ENCODE data around the gene PITPNM3.

PITPNM3 gene

DNA sequence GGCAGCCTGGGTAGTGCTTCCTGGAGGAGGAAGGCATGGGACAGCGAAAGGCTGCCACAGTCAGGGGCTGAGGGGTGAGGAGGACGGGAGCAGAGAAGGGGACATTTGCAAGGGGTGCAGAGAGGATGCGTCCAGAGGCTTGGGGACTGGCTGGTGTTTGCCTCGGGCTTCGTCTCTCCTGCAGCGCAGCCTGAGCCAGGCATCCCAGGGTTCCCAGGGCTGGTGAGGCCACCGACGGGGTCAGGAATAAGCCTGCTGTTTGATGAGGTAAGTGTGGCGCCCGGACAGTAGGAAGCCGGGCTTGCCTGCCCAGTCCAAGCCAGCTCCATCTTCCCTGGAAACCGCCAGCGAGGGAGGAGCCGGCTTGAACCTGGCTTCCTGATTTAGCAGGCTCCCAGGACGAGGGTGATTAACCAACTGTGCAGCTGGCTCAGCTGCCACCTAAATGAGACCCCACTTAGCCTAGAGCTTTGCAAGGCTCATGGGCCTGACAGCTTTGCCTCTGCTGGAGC, 47.8 kb downstream of the PITPNM3 start:
- TF ChIP-seq ESRRG (CRISPR knock-in tag; IDR thresholded peaks at IDR 0.05) (no peak), OSR1 (CRISPR knock-in tag; IDR thresholded peaks at IDR 0.05) (no peak), PPARA (CRISPR knock-in tag; IDR thresholded peaks at IDR 0.05; ENCODE audit: borderline replicate concordance) (no peak), ZNF8 (CRISPR knock-in tag; IDR thresholded peaks at IDR 0.05) (no peak), ZFP3 (CRISPR knock-in tag; IDR thresholded peaks at IDR 0.05) (no peak), ZFP30 (CRISPR knock-in tag; IDR thresholded peaks at IDR 0.05) (no peak), TCF4 (CRISPR knock-in tag; IDR thresholded peaks at IDR 0.05; ENCODE audit: borderline replicate concordance) (no peak), TOX (CRISPR knock-in tag; IDR thresholded peaks at IDR 0.05; ENCODE audit: borderline replicate concordance) (no peak), BACH2 (CRISPR knock-in tag; IDR thresholded peaks at IDR 0.05; ENCODE audit: borderline replicate concordance) (no peak), ZNF70 (CRISPR knock-in tag; IDR thresholded peaks at IDR 0.05) (no peak)
- TF ChIP-seq, protein P1, sequence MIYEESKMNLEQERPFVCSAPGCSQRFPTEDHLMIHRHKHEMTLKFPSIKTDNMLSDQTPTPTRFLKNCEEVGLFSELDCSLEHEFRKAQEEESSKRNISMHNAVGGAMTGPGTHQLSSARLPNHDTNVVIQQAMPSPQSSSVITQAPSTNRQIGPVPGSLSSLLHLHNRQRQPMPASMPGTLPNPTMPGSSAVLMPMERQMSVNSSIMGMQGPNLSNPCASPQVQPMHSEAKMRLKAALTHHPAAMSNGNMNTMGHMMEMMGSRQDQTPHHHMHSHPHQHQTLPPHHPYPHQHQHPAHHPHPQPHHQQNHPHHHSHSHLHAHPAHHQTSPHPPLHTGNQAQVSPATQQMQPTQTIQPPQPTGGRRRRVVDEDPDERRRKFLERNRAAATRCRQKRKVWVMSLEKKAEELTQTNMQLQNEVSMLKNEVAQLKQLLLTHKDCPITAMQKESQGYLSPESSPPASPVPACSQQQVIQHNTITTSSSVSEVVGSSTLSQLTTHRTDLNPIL (CRISPR knock-in tag; IDR thresholded peaks at IDR 0.05; ENCODE audit: low read depth), result no peak
- TF ChIP-seq, protein P2, sequence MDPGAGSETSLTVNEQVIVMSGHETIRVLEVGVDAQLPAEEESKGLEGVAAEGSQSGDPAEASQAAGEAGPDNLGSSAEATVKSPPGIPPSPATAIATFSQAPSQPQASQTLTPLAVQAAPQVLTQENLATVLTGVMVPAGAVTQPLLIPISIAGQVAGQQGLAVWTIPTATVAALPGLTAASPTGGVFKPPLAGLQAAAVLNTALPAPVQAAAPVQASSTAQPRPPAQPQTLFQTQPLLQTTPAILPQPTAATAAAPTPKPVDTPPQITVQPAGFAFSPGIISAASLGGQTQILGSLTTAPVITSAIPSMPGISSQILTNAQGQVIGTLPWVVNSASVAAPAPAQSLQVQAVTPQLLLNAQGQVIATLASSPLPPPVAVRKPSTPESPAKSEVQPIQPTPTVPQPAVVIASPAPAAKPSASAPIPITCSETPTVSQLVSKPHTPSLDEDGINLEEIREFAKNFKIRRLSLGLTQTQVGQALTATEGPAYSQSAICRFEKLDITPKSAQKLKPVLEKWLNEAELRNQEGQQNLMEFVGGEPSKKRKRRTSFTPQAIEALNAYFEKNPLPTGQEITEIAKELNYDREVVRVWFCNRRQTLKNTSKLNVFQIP (CRISPR knock-in tag; IDR thresholded peaks at IDR 0.05; ENCODE audit: borderline replicate concordance, low read depth), result no peak
- TF ChIP-seq, protein P3, sequence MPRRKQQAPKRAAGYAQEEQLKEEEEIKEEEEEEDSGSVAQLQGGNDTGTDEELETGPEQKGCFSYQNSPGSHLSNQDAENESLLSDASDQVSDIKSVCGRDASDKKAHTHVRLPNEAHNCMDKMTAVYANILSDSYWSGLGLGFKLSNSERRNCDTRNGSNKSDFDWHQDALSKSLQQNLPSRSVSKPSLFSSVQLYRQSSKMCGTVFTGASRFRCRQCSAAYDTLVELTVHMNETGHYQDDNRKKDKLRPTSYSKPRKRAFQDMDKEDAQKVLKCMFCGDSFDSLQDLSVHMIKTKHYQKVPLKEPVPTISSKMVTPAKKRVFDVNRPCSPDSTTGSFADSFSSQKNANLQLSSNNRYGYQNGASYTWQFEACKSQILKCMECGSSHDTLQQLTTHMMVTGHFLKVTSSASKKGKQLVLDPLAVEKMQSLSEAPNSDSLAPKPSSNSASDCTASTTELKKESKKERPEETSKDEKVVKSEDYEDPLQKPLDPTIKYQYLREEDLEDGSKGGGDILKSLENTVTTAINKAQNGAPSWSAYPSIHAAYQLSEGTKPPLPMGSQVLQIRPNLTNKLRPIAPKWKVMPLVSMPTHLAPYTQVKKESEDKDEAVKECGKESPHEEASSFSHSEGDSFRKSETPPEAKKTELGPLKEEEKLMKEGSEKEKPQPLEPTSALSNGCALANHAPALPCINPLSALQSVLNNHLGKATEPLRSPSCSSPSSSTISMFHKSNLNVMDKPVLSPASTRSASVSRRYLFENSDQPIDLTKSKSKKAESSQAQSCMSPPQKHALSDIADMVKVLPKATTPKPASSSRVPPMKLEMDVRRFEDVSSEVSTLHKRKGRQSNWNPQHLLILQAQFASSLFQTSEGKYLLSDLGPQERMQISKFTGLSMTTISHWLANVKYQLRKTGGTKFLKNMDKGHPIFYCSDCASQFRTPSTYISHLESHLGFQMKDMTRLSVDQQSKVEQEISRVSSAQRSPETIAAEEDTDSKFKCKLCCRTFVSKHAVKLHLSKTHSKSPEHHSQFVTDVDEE (CRISPR knock-in tag; IDR thresholded peaks at IDR 0.05), result no peak
- TF ChIP-seq, protein P4, sequence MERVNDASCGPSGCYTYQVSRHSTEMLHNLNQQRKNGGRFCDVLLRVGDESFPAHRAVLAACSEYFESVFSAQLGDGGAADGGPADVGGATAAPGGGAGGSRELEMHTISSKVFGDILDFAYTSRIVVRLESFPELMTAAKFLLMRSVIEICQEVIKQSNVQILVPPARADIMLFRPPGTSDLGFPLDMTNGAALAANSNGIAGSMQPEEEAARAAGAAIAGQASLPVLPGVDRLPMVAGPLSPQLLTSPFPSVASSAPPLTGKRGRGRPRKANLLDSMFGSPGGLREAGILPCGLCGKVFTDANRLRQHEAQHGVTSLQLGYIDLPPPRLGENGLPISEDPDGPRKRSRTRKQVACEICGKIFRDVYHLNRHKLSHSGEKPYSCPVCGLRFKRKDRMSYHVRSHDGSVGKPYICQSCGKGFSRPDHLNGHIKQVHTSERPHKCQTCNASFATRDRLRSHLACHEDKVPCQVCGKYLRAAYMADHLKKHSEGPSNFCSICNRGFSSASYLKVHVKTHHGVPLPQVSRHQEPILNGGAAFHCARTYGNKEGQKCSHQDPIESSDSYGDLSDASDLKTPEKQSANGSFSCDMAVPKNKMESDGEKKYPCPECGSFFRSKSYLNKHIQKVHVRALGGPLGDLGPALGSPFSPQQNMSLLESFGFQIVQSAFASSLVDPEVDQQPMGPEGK (CRISPR knock-in tag; IDR thresholded peaks at IDR 0.05; ENCODE audit: borderline replicate concordance), result no peak
- no peak for ATAC-seq

DNA sequence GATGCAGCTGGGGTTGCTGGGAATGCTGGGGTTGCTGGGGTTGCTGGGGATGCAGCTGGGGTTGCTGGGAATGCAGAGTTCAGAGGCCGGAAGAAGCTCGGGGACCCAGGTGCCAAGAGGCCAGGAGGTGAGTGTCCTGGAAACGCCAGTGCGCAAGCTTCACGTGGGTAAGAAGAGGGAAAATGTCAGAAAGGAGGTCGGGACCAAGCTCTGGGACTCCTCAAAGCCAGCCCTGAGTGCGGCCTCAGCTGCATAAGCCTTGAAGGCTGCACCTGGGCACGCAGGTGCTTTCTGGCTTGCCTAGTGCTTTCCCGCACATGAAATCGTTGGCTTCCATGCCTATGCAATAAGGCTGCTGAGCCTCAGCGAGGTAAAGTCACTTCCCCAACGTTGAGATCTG, 48.3 kb downstream of the PITPNM3 start:
- ATAC-seq, result no peak
- TF ChIP-seq ZNF70 (CRISPR knock-in tag; IDR thresholded peaks at IDR 0.05), result no peak
- no peak for TF ChIP-seq ZFP30 (CRISPR knock-in tag; IDR thresholded peaks at IDR 0.05)
- TF ChIP-seq TCF4 (CRISPR knock-in tag; IDR thresholded peaks at IDR 0.05; ENCODE audit: borderline replicate concordance), result no peak
- no peak for TF ChIP-seq ZNF8 (CRISPR knock-in tag; IDR thresholded peaks at IDR 0.05)
- TF ChIP-seq, protein P1 (CRISPR knock-in tag; IDR thresholded peaks at IDR 0.05; ENCODE audit: low read depth), result no peak
- no peak for TF ChIP-seq TOX (CRISPR knock-in tag; IDR thresholded peaks at IDR 0.05; ENCODE audit: borderline replicate concordance)
- no peak for TF ChIP-seq GLIS3 (CRISPR knock-in tag; IDR thresholded peaks at IDR 0.05)
- TF ChIP-seq ZC3H10 (CRISPR knock-in tag; IDR thresholded peaks at IDR 0.05), result no peak
- no peak for TF ChIP-seq SNAI2 (CRISPR knock-in tag; IDR thresholded peaks at IDR 0.05)
- TF ChIP-seq RARB (CRISPR knock-in tag; IDR thresholded peaks at IDR 0.05), result no peak
- TF ChIP-seq CSDC2 (CRISPR knock-in tag; IDR thresholded peaks at IDR 0.05), result no peak
- no peak for TF ChIP-seq PPARA (CRISPR knock-in tag; IDR thresholded peaks at IDR 0.05; ENCODE audit: borderline replicate concordance)
- no peak for TF ChIP-seq OSR1 (CRISPR knock-in tag; IDR thresholded peaks at IDR 0.05)
- TF ChIP-seq ISL1 (CRISPR knock-in tag; IDR thresholded peaks at IDR 0.05), result no peak
- TF ChIP-seq, protein P3 (CRISPR knock-in tag; IDR thresholded peaks at IDR 0.05), result no peak
- no peak for TF ChIP-seq ESRRG (CRISPR knock-in tag; IDR thresholded peaks at IDR 0.05)
- no peak for TF ChIP-seq ZFP3 (CRISPR knock-in tag; IDR thresholded peaks at IDR 0.05)
- TF ChIP-seq, protein P2 (CRISPR knock-in tag; IDR thresholded peaks at IDR 0.05; ENCODE audit: borderline replicate concordance, low read depth), result no peak

Data from SK-N-SH treated with all-trans-retinoic acid at 6 μM for 48 hours (cell line).